HG03520 (cell line): ENCODE data around the gene MACROD2.

Experiments
- ATAC-seq: cut with Tn5 transposase; IDR thresholded peaks from one replicate; pipeline ENCODE4 v1.9.1; 2021; ENCODE audit warnings: mild to moderate bottlenecking, moderate library complexity; ENCODE audit not compliant: unreplicated experiment

Gene MACROD2

GRCh38 chr20:14838663-14839628 is 843.6 kb downstream of the MACROD2 start:
- ATAC-seq = peak; percentile 86

GRCh38 chr20:14845199-14846160 is 850.2 kb downstream of the MACROD2 start:
- ATAC-seq = no peak

GRCh38 chr20:14848806-14849205 is 853.5 kb downstream of the MACROD2 start:
- no peak for ATAC-seq

GRCh38 chr20:14853079-14853478 is 857.8 kb downstream of the MACROD2 start:
- ATAC-seq = peak; percentile 75

- ATAC-seq = no peak
Measured at GRCh38 chr20:14855171-14855570, 859.9 kb downstream of the MACROD2 start.

- ATAC-seq = no peak
Measured at GRCh38 chr20:14859627-14860026, 864.3 kb downstream of the MACROD2 start.

GRCh38 chr20:14860410-14860814 is 865.1 kb downstream of the MACROD2 start:
- ATAC-seq = peak; percentile 49

GRCh38 chr20:14861028-14861699 is 865.8 kb downstream of the MACROD2 start:
- ATAC-seq = no peak

GRCh38 chr20:14865169-14865568 is 869.9 kb downstream of the MACROD2 start:
- no peak for ATAC-seq

- ATAC-seq = no peak
Measured at GRCh38 chr20:14865731-14866130, 870.4 kb downstream of the MACROD2 start.

GRCh38 chr20:14866841-14867514 is 871.7 kb downstream of the MACROD2 start:
- ATAC-seq = no peak

GRCh38 chr20:14877301-14878028 is 882.1 kb downstream of the MACROD2 start:
- no peak for ATAC-seq

- no peak for ATAC-seq
Measured at GRCh38 chr20:14878676-14879019, 883.3 kb downstream of the MACROD2 start.

GRCh38 chr20:14879020-14879697 is 883.8 kb downstream of the MACROD2 start:
- peak; percentile 82 for ATAC-seq

GRCh38 chr20:14879839-14880238 is 884.5 kb downstream of the MACROD2 start:
- no peak for ATAC-seq

GRCh38 chr20:14881518-14881917 is 886.2 kb downstream of the MACROD2 start:
- no peak for ATAC-seq

- ATAC-seq = no peak
Measured at GRCh38 chr20:14882157-14882556, 886.8 kb downstream of the MACROD2 start.

- ATAC-seq = no peak
Measured at GRCh38 chr20:14882846-14883245, 887.5 kb downstream of the MACROD2 start.

- ATAC-seq = no peak
Measured at GRCh38 chr20:14883324-14883723, 888.0 kb downstream of the MACROD2 start.
